ENCODE measurements around the gene GBX2. TPM values are rescaled to one million over a fixed set of nuclear protein-coding genes. Genes with fewer than 3 reads are reported as not detected.

GBX2 gene
- total RNA-seq, 4 donors from 2014 or later: not detected

DNA sequence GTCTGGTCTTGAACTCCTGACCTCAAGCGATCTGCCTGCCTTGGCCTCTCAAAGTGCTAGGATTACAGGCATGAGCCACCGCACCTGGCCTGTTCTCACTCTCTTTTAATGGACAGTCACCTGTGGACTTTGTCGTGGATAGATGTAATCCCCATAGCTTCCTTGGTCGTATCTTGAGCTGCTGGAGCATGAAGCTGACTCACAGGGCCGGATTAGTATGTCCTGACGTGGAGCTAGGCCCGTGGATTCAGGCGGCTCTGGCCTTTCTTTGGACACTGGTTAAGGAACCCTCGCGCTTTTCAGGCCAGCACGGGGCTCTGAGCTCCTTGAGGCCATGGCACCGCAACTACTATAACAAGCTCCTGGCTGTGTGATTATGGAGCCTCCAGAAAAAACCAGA lies 27.5 kb upstream of the GBX2 start:
- Histone ChIP-seq H3K9me3 (no peaks in the 10 kb centered on the region), H3K27me3 (no peaks in the 10 kb centered on the region), H3K4me1 (no peaks in the 10 kb centered on the region), H3K36me3 (no peaks in the 10 kb centered on the region), H3K27ac (no peak overlapping the region), H3K4me3 (no peak overlapping the region)
- intact Hi-C loops (cut with DNase I; ENCODE audit: low total_unique reads): no loop called here
- TF ChIP-seq, protein P1, sequence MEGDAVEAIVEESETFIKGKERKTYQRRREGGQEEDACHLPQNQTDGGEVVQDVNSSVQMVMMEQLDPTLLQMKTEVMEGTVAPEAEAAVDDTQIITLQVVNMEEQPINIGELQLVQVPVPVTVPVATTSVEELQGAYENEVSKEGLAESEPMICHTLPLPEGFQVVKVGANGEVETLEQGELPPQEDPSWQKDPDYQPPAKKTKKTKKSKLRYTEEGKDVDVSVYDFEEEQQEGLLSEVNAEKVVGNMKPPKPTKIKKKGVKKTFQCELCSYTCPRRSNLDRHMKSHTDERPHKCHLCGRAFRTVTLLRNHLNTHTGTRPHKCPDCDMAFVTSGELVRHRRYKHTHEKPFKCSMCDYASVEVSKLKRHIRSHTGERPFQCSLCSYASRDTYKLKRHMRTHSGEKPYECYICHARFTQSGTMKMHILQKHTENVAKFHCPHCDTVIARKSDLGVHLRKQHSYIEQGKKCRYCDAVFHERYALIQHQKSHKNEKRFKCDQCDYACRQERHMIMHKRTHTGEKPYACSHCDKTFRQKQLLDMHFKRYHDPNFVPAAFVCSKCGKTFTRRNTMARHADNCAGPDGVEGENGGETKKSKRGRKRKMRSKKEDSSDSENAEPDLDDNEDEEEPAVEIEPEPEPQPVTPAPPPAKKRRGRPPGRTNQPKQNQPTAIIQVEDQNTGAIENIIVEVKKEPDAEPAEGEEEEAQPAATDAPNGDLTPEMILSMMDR (IDR thresholded peaks at IDR 0.05): no peak
- TF ChIP-seq POLR2A (IDR thresholded peaks at IDR 0.05): no peak
- DNase-seq: no peak

DNA sequence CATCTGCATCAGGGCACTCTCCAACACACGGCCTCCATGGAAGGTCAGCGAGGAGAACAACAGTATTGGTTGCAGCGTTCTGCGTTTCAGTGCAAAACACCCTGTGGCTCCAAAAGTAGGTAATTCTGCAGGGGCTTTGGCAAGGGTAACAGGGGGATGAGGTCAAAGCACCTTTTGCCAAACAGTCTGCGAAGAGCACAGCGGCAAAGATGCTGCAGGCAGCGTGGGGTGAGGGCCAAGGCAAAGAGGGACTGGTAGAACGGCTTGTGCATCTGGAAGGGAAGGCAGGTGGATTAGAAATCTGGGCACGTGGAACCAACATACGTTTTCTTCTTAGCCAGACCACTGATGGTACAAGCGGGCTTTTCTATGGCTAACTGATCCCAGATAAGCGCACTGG lies 26.6 kb upstream of the GBX2 start:
- Histone ChIP-seq H3K36me3 (no peaks in the 10 kb centered on the region), H3K27me3 (no peaks in the 10 kb centered on the region), H3K9me3 (no peaks in the 10 kb centered on the region), H3K4me3 (no peak overlapping the region), H3K4me1 (no peaks in the 10 kb centered on the region), H3K27ac (no peak overlapping the region)
- intact Hi-C loops (cut with DNase I; ENCODE audit: low total_unique reads): no loop called here
- no peak for TF ChIP-seq POLR2A (IDR thresholded peaks at IDR 0.05)
- TF ChIP-seq, protein P1 (IDR thresholded peaks at IDR 0.05): no peak
- DNase-seq: no peak

DNA sequence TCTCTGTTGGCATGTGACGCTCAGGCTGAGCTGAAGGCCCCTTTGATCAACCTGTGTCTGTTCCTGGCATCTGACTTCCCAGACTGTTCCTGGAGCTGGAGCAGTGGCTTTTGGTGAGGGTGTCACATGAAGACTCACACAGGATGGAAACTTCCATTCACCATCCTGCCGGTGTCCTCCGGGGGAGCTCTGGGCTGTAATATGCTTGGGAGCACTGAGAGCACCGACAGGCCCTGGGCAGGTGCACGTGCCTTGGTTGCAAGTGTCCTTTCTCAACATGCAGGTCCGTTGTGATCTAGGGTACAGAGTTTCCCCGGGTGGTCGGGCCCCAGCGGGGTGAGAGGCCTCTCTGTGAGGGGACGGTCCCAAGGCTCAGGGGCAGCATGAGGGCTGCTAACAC lies 24.8 kb upstream of the GBX2 start:
- no peaks in the 10 kb centered on the region for H3K27me3 ChIP-seq
- H3K4me3 ChIP-seq: no peak overlapping the region
- H3K27ac ChIP-seq: no peak overlapping the region
- H3K4me1 ChIP-seq: no peaks in the 10 kb centered on the region
- H3K36me3 ChIP-seq: no peaks in the 10 kb centered on the region
- no peak for TF ChIP-seq POLR2A (IDR thresholded peaks at IDR 0.05)
- TF ChIP-seq, protein P1 (IDR thresholded peaks at IDR 0.05): no peak
- no peak for DNase-seq
- no peaks in the 10 kb centered on the region for H3K9me3 ChIP-seq
- intact Hi-C loops (cut with DNase I; ENCODE audit: low total_unique reads): no loop called here

DNA sequence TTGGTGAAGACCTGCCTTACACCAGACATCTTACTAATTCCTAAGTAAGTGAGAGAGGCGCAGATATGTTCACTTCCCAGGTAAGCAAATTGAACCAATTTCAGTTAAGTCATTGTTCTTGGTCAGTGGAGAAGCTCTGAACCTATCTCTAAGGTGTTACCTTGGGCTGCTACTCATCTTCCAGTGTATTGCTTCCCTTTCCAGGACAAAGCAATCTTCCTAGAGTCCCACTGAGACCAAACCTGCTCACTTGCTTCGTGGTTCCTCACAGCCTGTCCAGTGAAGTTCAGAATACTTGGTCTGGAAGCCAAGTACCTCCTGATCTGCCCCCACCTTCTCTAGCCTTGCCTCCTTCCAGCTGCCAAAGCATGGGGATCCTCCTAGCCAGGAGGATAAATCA lies 22.5 kb upstream of the GBX2 start:
- intact Hi-C loops (cut with DNase I; ENCODE audit: low total_unique reads): no loop called here
- TF ChIP-seq POLR2A (IDR thresholded peaks at IDR 0.05): no peak
- TF ChIP-seq, protein P1 (IDR thresholded peaks at IDR 0.05): no peak
- Histone ChIP-seq H3K27ac (no peak overlapping the region), H3K9me3 (no peaks in the 10 kb centered on the region), H3K4me3 (no peak overlapping the region), H3K36me3 (no peaks in the 10 kb centered on the region), H3K4me1 (no peaks in the 10 kb centered on the region), H3K27me3 (no peaks in the 10 kb centered on the region)
- DNase-seq: no peak

DNA sequence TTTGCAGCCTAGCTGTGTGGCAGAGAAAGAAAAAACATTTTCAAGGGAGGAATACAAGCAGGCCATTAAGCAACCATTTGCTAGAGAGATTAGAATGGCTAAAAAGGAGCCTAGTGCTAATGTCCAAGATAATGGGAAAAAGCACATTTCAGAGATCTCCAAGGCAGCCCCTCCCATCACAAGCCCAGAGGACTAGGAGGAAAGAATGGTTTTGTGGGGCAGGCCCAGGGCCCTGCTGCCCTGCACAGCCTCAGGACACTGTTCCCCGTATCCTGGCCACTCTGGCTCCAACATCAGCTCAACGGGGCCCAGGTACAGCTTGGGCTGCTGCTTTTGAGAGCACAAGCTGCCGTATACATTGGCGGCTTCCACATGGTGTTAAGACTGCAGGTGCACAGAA lies 16.5 kb upstream of the GBX2 start:
- TF ChIP-seq, protein P1 (IDR thresholded peaks at IDR 0.05): no peak
- no peak for TF ChIP-seq POLR2A (IDR thresholded peaks at IDR 0.05)
- intact Hi-C loops (cut with DNase I; ENCODE audit: low total_unique reads): no loop called here
- Histone ChIP-seq H3K9me3 (no peaks in the 10 kb centered on the region), H3K27me3 (peaks cover 8 to 24% of the 10 kb centered on the region in 2 donors), H3K27ac (no peak overlapping the region), H3K4me3 (no peak overlapping the region), H3K36me3 (no peaks in the 10 kb centered on the region), H3K4me1 (no peaks in the 10 kb centered on the region)
- DNase-seq: no peak

Measured in uterus (tissue), 4 donors.